ENCODE measurements around the gene AP5S1. TPM values are rescaled to one million over a fixed set of nuclear protein-coding genes. Genes with fewer than 3 reads are reported as not detected.
A peak's percentile ranks its signal among the peaks of the same experiment; 100 is the strongest.

Gene AP5S1
- total and polyA plus RNA-seq, 2 of the 13 experiments (the other 11 are each of a cell fraction or from before 2014, with no cell fraction given), result 7.9 to 23.2 TPM

DNA sequence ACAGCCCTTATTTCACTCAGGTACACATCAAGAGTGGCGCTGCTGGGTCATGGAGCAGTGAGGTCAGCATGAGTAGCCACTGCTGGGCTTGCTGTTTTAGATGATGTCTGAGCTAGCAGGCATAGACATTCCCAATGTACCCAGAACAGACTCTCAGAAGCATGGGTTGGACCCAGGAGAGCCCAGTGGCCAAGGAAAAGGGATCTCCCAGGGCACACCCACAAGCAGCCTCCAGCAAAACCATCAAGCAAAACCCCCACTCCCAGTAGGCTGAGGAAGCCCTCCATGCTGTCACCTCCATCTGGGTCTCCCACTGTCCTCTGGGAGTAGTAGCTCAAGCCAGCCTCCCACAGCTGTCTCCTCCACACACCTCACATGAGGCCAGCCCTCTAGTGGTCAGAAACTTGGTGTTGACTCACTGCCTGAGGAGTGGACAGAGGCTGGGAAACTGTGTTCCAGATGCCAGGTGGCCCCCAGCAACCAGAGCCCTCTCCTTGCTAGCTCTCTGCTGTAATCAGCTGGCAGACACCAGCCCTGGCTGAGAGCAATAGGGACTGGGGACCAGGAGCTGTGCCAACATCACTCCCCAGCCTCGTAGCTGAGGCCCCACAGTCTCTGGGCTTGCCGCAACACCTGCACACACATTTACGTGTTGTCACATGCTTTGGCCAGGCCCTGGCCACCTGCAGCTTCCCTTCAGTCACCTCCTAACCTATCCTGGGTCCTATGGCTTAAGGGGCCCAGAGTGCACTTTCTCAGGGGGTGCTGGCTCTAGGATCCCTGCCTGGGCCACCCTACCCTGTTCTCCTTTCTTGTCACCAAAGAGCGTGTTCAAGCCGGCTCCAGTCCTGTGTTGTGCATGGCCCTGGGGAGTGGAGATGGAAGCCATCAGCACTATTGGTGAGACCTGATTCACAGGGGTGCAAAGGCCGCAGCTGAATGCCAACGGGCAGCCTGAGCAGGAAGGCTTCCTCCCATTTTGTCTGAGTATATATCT is 1.9 kb upstream of the AP5S1 start (continued):
- TF ChIP-seq MEIS1 (CRISPR knock-in tag; IDR thresholded peaks at IDR 0.05; ENCODE audit: borderline replicate concordance) (peak; percentile 93), IKZF5 (CRISPR knock-in tag; IDR thresholded peaks at IDR 0.05) (peak; percentile 89), CBX5 (CRISPR knock-in tag; IDR thresholded peaks at IDR 0.05; ENCODE audit: borderline replicate concordance) (peak; percentile 85; the same call in 1 of the 2 replicates), CBX1 (IDR thresholded peaks at IDR 0.05; ENCODE audit: low read depth) (peak; percentile 89), LBX2 (CRISPR knock-in tag; IDR thresholded peaks at IDR 0.05; ENCODE audit: borderline replicate concordance) (peak; percentile 23; the same call in 1 of the 2 replicates), ZNF556 (CRISPR knock-in tag; IDR thresholded peaks at IDR 0.05; ENCODE audit: borderline replicate concordance) (peak; percentile 89), ZNF317 (CRISPR knock-in tag; IDR thresholded peaks at IDR 0.05) (no peak), ZNF644 (CRISPR knock-in tag; IDR thresholded peaks at IDR 0.05; ENCODE audit: low read depth) (peak; percentile 95), ZNF687 (CRISPR knock-in tag; IDR thresholded peaks at IDR 0.05) (peak; percentile 95), ZNF20 (CRISPR knock-in tag; IDR thresholded peaks at IDR 0.05) (no peak), MZF1 (CRISPR knock-in tag; IDR thresholded peaks at IDR 0.05; ENCODE audit: borderline replicate concordance) (0 out of 2 replicates have a peak, but pooled peaks have one; percentile 62), ZNF543 (CRISPR knock-in tag; IDR thresholded peaks at IDR 0.05) (peak; percentile 79; the same call in 1 of the 2 replicates), SRY (CRISPR knock-in tag; IDR thresholded peaks at IDR 0.05) (0 out of 2 replicates have a peak, but pooled peaks have one; percentile 30), ZNF781 (CRISPR knock-in tag; IDR thresholded peaks at IDR 0.05; ENCODE audit: borderline replicate concordance, not compliant biosample characterization) (peak; percentile 84), MTERF4 (CRISPR knock-in tag; IDR thresholded peaks at IDR 0.05) (0 out of 2 replicates have a peak, but pooled peaks have one; percentile 81), TBX2 (CRISPR knock-in tag; IDR thresholded peaks at IDR 0.05; ENCODE audit: borderline replicate concordance) (peak; percentile 89)
- TF ChIP-seq, protein P1, sequence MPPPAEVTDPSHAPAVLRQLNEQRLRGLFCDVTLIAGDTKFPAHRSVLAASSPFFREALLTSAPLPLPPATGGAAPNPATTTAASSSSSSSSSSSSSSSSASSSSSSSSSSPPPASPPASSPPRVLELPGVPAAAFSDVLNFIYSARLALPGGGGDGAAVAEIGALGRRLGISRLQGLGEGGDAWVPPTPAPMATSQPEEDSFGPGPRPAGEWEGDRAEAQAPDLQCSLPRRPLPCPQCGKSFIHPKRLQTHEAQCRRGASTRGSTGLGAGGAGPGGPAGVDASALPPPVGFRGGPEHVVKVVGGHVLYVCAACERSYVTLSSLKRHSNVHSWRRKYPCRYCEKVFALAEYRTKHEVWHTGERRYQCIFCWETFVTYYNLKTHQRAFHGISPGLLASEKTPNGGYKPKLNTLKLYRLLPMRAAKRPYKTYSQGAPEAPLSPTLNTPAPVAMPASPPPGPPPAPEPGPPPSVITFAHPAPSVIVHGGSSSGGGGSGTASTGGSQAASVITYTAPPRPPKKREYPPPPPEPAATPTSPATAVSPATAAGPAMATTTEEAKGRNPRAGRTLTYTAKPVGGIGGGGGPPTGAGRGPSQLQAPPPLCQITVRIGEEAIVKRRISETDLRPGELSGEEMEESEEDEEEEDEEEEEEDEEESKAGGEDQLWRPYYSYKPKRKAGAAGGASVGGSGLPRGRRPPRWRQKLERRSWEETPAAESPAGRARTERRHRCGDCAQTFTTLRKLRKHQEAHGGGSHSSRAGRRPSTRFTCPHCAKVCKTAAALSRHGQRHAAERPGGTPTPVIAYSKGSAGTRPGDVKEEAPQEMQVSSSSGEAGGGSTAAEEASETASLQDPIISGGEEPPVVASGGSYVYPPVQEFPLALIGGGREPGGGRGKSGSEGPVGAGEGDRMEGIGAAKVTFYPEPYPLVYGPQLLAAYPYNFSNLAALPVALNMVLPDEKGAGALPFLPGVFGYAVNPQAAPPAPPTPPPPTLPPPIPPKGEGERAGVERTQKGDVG (CRISPR knock-in tag; IDR thresholded peaks at IDR 0.05; ENCODE audit: borderline replicate concordance), result peak; percentile 96

All from HepG2 (cell line).